Mammary epithelial cell (primary cell): ENCODE measurements around the gene RRAGD.

Experiments used
- CTCF ChIP-seq, 2 donors: IDR thresholded peaks in 1 of 2; conservative IDR thresholded peaks in 1 of 2; 2 replicates each; pipeline ENCODE4 v1.5.1; 2011 to 2012; ENCODE audit warnings: inconsistent platforms in 2 of 2, low read length in 2 of 2, mild to moderate bottlenecking in 2 of 2, control low read depth in 1 of 2, low read depth in 1 of 2; ENCODE audit not compliant: insufficient read depth in 1 of 2; ENCODE audit errors: extremely low read depth in 1 of 2
- EZH2 ChIP-seq: IDR thresholded peaks from 2 replicates; pipeline ENCODE4 v1.6.1; 2012; ENCODE audit warnings: low read length, inconsistent platforms, borderline replicate concordance

- TF ChIP-seq CTCF (conservative IDR thresholded peaks at IDR 0.05 in 1 of 2, IDR thresholded peaks at IDR 0.05 in 1 of 2; ENCODE audit: extremely low read depth in 1 of 2, insufficient read depth in 1 of 2, low read depth in 1 of 2, low read length in 2 of 2) (no peak), EZH2 (peak; percentile 67)
These were observed 665 bp downstream of the RRAGD start for GRCh38 chr6:89411145-89412070.
